Raji (cell line): ENCODE results near the gene ARHGEF37.

ENCODE experiments used
- POLR2A ChIP-seq: IDR thresholded peaks from 2 replicates; pipeline ENCODE4 v1.6.1; 2011; ENCODE audit warnings: low read depth, low read length, control low read depth; ENCODE audit not compliant: insufficient read depth

ARHGEF37 gene

GRCh38 chr5:149632311-149633251, 51.3 kb downstream of the ARHGEF37 start:
- TF ChIP-seq POLR2A = no peak

- no peak for TF ChIP-seq POLR2A
Measured at GRCh38 chr5:149633476-149634350, 52.4 kb downstream of the ARHGEF37 start.

DNA sequence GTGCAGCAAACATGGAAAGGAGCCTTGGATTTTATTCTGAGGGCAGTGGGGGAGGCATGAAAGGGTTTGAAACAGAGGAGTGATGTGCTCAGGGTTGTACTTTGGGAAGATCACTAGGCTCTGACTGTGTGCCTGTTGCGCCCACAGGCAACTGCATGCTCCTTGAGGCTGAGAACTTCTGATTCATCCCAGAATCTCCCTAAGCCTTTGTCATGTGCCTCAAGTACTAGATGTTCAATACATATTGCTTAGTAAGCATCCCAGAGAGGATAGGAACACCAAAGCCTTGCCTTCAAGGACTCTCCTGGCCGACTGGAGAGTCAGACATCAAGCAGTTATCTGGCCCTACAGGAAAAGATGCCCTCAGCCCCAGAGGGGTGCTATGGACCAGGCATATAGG, 54.1 kb downstream of the ARHGEF37 start:
- no peak for TF ChIP-seq POLR2A

DNA sequence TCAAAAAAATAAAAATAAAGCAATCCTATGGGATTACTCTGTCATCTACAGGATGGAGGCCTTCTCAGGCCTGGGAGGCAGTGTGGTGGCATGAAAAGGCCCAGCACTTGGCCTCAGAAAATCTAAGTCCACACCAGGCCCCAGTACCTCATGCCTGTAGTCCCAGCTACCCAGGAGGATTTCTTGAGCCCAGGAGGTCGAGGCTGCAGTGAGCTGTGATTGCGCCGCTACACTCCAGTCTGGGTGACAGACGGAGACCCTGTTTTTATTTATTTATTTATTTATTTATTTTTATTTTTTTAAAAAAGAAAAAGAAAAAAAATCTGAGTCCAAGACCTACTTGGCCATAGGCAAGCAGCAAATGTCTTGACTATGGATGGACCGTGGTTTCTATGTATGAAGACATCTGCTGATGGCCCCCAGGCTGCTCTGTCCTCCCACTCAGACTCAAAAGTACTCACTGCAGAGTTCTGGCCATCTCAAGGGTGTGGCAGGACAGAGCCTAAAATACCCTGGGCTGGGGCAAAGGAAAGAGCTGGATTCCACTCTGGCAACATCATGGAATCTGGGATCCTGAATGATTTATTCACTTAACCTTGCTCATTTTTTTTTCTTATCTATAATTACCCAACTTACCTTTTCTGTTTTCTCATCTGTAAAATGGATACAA, 55.0 kb downstream of the ARHGEF37 start:
- TF ChIP-seq POLR2A = no peak

DNA sequence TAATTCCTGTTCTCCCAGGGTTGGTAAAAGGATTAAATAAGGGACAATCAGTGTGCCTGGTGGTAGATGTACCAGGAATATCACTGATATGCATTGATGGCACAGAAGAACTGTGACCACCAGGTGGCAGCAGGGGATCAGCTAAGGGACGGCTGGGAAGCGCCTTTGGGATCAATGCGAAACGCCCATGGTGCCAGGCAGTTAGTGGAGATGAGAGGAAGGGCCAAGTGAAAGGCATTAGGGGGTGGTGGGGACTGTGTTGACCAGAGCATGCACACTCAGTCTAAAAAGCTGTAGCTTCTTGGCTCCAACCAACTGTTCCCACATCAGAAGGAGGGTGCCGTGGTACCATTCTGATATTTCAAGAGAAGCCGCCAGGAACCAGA, 55.6 kb downstream of the ARHGEF37 start:
- TF ChIP-seq POLR2A = no peak

DNA sequence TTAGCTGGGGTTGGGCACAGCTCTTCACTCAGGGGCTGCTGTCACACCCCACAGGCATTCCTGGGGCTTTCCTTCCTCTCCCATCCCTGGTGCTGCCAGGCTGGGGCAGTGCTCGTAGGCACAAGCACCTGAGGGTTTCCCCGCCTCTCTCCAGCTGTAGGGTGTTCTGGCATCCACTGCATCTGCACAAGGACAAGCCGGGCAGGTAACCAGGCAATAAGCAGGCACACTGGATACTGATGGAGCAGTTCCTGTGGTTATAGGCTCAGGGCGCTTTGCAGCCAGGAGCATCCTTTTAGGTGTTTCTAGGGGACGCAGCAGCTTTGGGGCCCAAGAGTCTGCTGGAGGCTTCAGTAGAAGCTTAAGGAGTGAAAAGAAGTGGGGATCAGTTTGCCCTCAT, 56.8 kb downstream of the ARHGEF37 start:
- TF ChIP-seq POLR2A = no peak

DNA sequence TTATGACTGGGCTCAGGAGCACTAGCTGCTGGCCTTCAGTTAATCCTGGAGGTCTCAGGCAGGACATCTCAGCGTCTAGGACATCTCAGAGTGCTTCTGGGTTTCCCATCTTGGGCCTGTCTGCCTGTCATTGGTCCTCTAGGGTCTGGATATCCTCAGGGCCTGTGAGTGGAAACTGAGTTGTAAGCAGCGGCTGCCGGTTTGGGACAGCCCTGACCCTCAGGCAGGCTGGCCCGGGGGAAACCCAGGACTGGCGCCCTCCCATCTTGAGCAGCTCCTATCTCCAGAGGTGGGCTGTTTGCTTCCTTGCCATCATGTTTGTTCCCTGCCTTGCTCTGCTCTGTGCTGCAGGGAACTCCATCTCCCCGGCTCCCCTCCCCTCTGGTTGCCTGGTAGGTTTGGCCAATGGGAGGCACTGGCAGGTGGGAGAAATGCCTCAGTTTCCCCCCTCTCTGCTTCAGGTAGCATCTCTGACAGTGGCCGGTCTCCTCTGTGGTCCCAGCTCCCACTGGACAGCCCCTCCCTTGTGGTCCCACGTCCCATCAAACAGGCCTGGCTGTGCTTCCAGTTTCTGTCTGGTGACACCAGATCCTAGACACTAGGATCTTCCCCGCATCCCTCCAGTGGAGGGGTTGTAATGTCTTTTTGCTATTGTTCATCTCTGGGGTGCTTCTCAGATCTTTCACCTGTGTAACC, 57.4 kb downstream of the ARHGEF37 start:
- TF ChIP-seq POLR2A = no peak

- TF ChIP-seq POLR2A = no peak
Measured at GRCh38 chr5:149639737-149640136, 58.4 kb downstream of the ARHGEF37 start.

- TF ChIP-seq POLR2A = no peak
Measured at GRCh38 chr5:149640350-149640999, 59.2 kb downstream of the ARHGEF37 start.

- TF ChIP-seq POLR2A = no peak
Measured at GRCh38 chr5:149641000-149641576, 59.8 kb downstream of the ARHGEF37 start.

DNA sequence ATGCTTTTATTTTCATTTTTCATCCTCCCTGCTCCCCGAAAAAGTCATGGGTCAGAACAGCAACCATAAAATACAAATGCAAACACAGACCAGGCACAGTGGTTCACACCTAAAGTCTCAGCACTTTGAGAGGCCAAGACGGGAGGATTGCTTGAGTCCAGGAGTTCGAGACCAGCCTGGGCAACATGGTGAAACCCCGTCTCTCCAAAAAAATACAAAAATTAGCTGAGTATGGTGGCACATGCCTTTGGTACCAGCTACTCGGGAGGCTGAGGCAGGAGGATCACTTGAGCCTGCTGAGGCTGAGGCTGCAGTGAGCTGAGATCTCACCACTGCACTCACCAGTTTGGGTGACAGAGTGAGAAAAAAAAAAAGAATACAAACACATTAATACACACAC, 60.3 kb downstream of the ARHGEF37 start:
- TF ChIP-seq POLR2A = no peak

DNA sequence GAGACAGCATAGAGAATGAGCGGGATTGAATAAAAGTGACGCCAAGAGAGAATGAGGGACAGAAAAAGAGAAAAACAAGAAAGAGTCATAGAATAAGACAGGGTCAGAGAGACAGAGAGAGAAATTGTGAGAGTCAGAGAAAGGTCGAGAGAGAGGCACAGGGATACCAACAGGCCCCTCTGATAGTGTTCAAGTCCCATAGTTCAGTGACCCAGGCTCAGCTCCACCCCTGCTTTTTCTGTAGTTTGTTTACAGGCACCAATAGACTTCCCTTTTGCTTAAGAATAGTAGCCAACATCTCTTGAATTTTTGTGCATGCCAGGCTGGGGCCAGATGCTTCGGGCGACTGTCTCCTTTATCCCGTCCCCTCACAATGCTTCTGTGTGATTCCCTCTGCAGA, 62.5 kb downstream of the ARHGEF37 start:
- no peak for TF ChIP-seq POLR2A

GRCh38 chr5:149644629-149645028, 63.3 kb downstream of the ARHGEF37 start:
- TF ChIP-seq POLR2A = no peak

- TF ChIP-seq POLR2A = no peak
Measured at GRCh38 chr5:149645236-149645635, 63.9 kb downstream of the ARHGEF37 start.
